IMR-90 (cell line): ENCODE measurements around the gene GABRR3.
A peak's percentile ranks its signal among the peaks of the same experiment; 100 is the strongest.

Source experiments
- CEBPB ChIP-seq: IDR thresholded peaks from 2 replicates; pipeline ENCODE4 v1.6.1; 2012; ENCODE audit warnings: low read depth, low read length, improper control_type of control experiment
- CHD1 ChIP-seq: IDR thresholded peaks from 2 replicates; pipeline ENCODE4 v1.6.1; 2012; ENCODE audit warnings: low read depth, low read length, improper control_type of control experiment
- CTCF ChIP-seq: conservative IDR thresholded peaks from 2 replicates; pipeline ENCODE4 v1.5.1; 2012; ENCODE audit warnings: mild to moderate bottlenecking, low read depth, low read length, improper control_type of control experiment
- ELK1 ChIP-seq: fragments of 150-350 bp; IDR thresholded peaks from 2 replicates; pipeline ENCODE4 v1.6.1; 2016; ENCODE audit warnings: low read depth, mild to moderate bottlenecking, low read length, moderate library complexity, borderline replicate concordance
- FOS ChIP-seq: fragments of 150-350 bp; IDR thresholded peaks from 2 replicates; pipeline ENCODE4 v1.6.1; 2016; ENCODE audit warnings: low read depth, low read length
- MAZ ChIP-seq: IDR thresholded peaks from 2 replicates; pipeline ENCODE4 v1.6.1; 2012; ENCODE audit warnings: low read depth, mild to moderate bottlenecking, low read length, improper control_type of control experiment, moderate library complexity, borderline replicate concordance
- MXI1 ChIP-seq: IDR thresholded peaks from 2 replicates; pipeline ENCODE4 v1.6.1; 2012; ENCODE audit warnings: low read depth, mild to moderate bottlenecking, low read length, moderate library complexity, borderline replicate concordance
- NFE2L2 ChIP-seq: fragments of 150-350 bp; IDR thresholded peaks from 2 replicates; pipeline ENCODE4 v1.6.1; 2016; ENCODE audit warnings: low read depth, mild to moderate bottlenecking, low read length
- POLR2A ChIP-seq: IDR thresholded peaks from 2 replicates; pipeline ENCODE4 v1.6.1; 2012; ENCODE audit warnings: mild to moderate bottlenecking, low read depth, low read length
- RAD21 ChIP-seq: IDR thresholded peaks from 2 replicates; pipeline ENCODE4 v1.6.1; 2012; ENCODE audit warnings: low read length, improper control_type of control experiment
- RCOR1 ChIP-seq: IDR thresholded peaks from 2 replicates; pipeline ENCODE4 v1.6.1; 2012; ENCODE audit warnings: mild to moderate bottlenecking, low read length, improper control_type of control experiment; ENCODE audit not compliant: insufficient replicate concordance
- SMC3 ChIP-seq: fragments of 150-350 bp; IDR thresholded peaks from 2 replicates; pipeline ENCODE4 v1.6.1; 2016; ENCODE audit warnings: low read depth, mild to moderate bottlenecking, antibody characterized with exemption, low read length, moderate library complexity
- TF ChIP-seq, protein P1 (sequence below): fragments of 150-350 bp; IDR thresholded peaks from 2 replicates; pipeline ENCODE4 v1.6.1; 2017; ENCODE audit warnings: mild to moderate bottlenecking, antibody characterized with exemption, low read length, low read depth

DNA sequence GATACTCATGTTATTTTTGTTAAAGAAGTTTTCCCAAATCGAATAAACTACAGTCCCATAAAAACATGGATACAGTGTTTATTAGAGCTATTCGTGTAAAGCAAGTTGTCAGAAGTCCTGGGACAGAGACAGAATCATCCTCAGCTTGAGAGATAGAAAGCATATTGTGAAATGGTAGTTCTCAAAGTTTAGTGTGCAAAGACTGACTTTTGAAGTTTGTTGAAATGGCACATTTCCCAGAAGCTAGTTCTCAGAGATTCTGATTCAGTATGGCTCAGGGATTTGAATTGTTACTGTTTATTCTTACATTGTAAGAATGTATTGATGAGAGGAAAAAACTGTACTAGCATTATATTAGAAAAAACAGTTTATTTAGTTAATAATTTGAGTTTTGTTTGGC, 22.1 kb downstream of the GABRR3 start:
- TF ChIP-seq POLR2A (no peak), CTCF (no peak), RAD21 (no peak), CHD1 (no peak), FOS (no peak), RCOR1 (no peak), NFE2L2 (no peak), CEBPB (0 out of 2 replicates have a peak, but pooled peaks have one; percentile 34), MXI1 (no peak), SMC3 (no peak), ELK1 (no peak), MAZ (no peak)
- TF ChIP-seq, protein P1, sequence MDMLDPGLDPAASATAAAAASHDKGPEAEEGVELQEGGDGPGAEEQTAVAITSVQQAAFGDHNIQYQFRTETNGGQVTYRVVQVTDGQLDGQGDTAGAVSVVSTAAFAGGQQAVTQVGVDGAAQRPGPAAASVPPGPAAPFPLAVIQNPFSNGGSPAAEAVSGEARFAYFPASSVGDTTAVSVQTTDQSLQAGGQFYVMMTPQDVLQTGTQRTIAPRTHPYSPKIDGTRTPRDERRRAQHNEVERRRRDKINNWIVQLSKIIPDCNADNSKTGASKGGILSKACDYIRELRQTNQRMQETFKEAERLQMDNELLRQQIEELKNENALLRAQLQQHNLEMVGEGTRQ = no peak
